NB4 (cell line): ENCODE results near the gene GMPR.

Source experiments
- TF ChIP-seq, protein P1 (sequence below): IDR thresholded peaks from 2 replicates; pipeline ENCODE4 v1.6.1; 2011; ENCODE audit warnings: low read depth, low read length
- TF ChIP-seq, protein P2 (sequence below): IDR thresholded peaks from one replicate; pipeline ENCODE4 v1.5.1; 2012; ENCODE audit warnings: low read depth, low read length

DNA sequence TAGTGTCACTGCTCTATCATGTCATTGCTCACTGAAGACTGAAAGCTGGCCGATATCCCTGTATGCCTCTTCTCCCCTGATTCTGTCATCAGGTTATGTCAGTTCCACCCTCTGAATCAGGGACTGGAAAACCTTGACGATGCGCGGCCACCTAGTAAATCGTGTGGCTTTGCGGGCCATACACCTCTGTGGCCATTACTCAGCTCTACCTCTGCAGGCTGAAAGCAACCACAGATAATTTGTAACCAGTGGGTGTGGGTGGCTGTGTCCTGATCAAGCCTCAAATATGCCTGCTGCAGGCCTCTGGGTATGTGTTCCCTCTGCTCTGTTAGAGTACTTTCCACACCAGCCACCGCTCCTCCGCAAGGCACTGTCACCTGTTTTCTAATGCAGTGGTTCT lies 105.2 kb downstream of the GMPR start:
- TF ChIP-seq, protein P1, sequence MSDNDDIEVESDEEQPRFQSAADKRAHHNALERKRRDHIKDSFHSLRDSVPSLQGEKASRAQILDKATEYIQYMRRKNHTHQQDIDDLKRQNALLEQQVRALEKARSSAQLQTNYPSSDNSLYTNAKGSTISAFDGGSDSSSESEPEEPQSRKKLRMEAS = no peak
- TF ChIP-seq, protein P2, sequence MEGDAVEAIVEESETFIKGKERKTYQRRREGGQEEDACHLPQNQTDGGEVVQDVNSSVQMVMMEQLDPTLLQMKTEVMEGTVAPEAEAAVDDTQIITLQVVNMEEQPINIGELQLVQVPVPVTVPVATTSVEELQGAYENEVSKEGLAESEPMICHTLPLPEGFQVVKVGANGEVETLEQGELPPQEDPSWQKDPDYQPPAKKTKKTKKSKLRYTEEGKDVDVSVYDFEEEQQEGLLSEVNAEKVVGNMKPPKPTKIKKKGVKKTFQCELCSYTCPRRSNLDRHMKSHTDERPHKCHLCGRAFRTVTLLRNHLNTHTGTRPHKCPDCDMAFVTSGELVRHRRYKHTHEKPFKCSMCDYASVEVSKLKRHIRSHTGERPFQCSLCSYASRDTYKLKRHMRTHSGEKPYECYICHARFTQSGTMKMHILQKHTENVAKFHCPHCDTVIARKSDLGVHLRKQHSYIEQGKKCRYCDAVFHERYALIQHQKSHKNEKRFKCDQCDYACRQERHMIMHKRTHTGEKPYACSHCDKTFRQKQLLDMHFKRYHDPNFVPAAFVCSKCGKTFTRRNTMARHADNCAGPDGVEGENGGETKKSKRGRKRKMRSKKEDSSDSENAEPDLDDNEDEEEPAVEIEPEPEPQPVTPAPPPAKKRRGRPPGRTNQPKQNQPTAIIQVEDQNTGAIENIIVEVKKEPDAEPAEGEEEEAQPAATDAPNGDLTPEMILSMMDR = no peak
